ENCODE data around the gene PHF2.

The PHF2 gene

DNA sequence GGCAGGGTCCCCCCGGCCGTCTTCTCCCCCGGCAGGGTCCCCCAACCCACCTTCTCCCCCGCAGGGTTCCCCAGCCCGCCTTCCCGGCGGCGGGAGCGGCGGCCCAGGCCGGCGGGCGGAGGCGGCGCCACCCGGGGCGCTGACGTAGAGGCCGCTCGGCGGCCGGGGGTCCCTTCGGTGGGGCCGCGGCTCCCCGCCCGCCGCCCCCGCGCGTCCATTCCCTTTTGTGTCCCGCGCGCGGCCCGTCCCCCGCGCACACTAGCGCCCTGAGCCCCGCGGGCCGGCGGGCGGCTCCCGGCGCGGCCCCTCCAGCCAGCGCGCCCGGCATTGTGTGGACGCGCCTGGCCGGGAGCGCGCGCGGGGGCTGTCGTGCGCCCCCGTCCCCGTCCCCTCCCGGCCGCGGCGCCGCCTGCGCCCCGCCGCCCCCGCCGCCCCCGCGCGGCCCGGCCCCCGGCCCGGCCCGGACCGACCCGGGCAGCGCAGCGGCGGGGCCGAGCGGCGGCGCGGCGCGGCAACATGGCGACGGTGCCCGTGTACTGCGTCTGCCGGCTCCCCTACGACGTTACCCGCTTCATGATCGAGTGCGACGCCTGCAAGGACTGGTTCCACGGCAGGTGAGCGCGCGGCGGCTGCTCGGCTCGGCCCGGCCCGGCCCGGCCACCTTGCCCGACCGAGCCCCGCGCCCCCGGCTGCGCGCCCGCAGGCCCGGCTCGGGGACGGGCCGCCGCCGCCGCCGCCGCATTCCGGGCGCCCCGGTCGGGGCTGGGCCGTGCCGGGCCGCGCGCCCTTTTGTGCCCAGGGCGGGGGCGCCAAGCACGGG lies at the start of gene PHF2:
Gene PHF2 (plus strand): TSS at position 327 of the 820 bp plus-strand sequence. CDS start 190 bp downstream, at position 517.
- peak; percentile 38 for DNase-seq (ENCODE audit: low spot score)

GRCh38 chr9:93531374-93531773 lies 45.0 kb upstream of the PHF2 start:
- peak; percentile 42 for DNase-seq (ENCODE audit: low spot score)

DNA sequence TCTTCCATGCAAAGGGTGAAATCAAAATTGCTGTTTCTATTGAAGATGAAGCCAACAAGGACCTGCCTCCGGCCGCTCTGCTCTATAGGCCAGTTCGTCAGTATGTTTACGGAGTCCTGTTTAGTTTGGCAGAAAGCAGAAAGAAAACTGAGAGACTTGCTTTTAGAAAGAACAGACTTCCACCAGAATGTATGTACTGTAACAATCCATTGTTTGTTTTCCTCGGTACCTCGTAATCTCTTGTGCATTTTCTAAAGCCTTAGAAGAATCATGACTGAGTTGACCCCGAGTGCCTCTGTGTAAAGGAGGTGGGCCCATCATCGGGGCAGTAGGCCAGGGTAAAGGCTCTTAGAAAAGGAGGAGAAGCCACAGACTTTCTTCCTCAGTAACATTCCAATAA lies 44.2 kb upstream of the PHF2 start:
- no peak for DNase-seq (ENCODE audit: low spot score)

DNA sequence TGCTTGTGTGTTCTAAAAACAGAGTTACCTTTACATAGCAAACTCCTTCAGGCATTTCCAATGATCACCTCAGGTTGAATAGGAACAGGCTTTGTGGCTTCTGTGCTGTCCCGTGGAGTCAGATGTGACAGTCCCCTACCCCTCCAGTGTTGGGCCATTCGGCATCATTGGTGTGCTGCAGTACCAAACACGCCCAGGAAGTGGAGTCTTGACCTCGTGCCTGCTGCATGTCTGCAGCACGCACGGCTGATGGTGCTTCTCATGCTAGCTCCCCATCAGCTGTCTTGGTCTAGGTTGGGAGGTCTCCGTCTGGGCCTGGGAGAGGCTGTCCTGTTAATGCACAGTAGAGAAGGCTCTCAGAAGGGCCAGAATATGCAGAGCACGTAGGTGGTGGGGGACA lies 42.5 kb upstream of the PHF2 start:
- no peak for DNase-seq (ENCODE audit: low spot score)

DNA sequence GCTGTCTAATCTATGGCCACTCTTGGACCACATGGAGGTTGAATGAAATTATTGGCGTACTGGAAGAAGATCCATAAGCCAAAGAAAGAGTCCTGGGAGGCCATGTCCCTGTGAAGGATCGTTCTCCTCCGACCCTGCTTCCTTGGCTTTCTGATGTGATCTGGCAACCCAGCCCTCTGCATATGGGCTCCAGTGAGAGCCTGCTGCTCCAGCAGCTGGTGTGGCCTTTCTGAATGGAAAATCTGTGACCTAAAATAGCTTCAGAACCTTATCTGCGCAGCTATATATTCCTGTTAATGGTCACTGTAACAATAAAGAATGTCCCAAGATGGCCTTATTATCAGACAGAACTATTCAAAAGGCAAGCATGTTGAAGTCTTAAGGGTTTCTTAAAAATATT lies 40.2 kb upstream of the PHF2 start:
- no peak for DNase-seq (ENCODE audit: low spot score)

DNA sequence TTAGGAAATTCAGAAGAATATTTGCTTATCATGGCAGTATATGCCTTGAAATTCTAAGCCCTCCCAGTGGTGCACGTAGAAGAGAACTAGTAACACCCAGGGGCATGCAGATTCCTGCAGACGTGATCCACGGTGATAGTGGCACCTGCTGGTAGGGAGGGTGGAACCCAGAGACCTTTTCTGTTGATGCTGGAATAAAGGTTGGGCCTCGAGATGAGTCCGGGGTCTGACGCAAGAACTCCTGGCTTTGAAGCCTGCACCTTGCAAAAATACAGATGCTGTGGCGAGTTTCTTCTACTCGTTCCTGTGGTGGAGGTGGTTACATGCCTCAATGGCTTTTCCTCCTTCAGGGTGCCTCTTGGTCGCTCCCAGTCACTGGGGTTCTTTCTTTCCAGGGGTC lies 39.5 kb upstream of the PHF2 start:
- no peak for DNase-seq (ENCODE audit: low spot score)

- no peak for DNase-seq (ENCODE audit: low spot score)
Observed at GRCh38 chr9:93540305-93540704, 36.1 kb upstream of the PHF2 start.

DNA sequence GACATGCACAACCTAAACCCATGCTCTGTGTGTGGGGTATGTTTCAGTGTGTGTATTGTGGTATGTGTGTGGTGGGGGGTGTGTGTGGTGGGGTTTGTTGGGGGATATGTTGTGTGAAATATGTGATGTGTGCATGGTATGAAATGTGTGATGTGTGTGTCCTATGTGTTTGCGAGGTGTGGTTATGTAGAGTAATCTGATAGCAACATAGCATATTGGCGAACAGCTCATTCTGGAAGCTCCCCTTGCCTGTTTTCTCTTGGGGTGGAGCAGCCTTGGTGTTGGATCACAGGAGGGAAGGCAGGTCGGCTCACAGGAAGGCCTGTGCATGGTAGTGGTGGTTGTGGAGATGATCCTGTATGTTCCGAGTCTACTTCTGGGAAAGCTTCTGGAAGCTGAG lies 35.4 kb upstream of the PHF2 start:
- DNase-seq (ENCODE audit: low spot score), result no peak

DNA sequence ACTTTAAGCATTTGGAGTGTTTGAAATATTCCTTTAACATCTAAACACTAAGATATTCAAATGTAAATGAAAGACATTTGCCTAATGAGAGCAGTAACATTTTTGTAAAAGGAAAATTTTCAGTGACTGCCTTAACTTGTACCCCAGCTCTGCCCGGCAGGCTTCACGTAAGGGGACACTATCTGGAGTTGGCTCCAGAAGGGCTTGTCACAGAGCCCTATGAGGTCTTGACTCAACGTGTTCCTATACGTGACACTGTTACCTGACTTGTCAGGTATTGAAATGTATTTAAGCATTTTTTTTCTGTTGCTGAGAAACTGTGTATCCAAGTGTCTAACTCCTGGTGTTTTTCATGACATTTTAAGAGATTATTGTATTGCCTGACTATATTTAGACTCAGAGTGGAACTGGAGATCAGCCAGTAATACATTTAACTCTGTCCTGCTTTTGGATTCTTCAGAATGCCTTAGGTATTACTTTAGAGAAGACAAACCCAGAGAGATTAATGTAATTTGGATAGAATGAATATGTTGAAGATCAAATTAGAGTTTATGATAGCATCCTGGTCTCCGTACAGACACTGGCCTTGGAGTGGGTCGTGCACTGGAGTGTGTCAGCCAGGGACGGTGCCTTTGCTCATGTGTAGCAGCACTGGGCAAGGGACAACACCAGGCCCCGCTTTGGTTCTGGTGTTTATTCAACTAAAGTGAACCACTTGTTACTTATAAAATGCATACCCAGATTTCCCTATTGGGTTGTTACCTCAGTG lies 34.6 kb upstream of the PHF2 start:
- no peak for DNase-seq (ENCODE audit: low spot score)

GRCh38 chr9:93543117-93543516 lies 33.3 kb upstream of the PHF2 start:
- DNase-seq (ENCODE audit: low spot score), result no peak

GRCh38 chr9:93546356-93546755 lies 30.0 kb upstream of the PHF2 start:
- DNase-seq (ENCODE audit: low spot score), result no peak

DNA sequence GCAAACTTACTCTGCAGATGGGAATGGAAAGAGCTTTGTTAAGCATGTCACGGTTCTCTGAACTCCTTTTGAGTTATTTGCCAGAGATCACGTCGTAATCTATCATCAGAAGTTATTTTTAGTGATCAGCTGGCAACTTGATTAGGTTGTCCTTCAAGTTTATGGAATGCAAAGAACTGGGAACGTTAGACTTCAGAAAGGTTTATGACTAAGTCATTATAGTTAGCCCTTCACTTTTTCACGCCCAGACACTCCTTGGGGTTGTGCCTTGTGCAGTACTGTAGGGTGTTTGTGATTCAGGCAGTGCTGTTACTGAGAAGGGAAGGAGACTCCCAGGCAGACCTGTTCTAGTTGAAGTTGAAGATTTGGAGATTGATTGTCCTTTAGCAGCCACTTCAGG lies 26.8 kb upstream of the PHF2 start:
- DNase-seq (ENCODE audit: low spot score), result peak; percentile 23

DNA sequence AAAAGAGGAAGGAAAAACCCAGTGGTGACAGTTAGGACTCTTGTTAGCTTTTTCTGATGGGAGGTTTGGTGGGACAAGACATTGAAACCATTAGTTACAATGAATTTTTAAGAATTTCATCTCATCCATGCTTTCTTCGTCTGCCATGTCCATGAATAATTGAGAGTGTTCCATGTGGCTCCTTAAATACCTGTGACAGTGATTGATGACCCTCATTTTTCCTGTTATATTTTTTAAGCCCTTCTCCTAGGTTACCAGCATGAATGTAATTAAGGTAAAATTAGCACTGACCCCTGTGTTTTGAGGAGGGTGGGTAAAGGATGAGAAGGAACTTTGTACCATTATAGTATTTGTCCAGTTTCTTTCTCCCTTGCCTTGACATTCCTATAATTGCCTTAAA lies 23.5 kb upstream of the PHF2 start:
- no peak for DNase-seq (ENCODE audit: low spot score)

DNA sequence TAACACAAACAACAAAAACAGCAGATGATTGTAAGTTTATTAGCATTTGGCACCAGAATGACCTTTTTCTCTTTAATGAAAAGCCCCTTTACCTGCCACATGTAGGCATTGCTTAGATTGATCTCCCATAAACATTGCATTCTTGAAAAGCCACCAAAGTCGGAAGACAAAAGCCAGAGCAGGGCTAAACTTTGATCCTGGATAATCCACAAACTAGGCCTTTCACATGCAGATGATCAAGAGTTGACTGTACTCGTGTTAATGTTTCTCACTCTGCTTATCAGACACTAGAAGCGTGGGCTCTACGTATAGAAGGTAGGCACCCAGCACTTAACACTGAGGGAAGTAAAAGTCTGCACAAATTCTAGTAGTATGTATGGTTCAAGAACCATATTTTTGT lies 21.0 kb upstream of the PHF2 start:
- no peak for DNase-seq (ENCODE audit: low spot score)

GRCh38 chr9:93557366-93558137 lies 18.8 kb upstream of the PHF2 start:
- DNase-seq (ENCODE audit: low spot score), result no peak

- no peak for DNase-seq (ENCODE audit: low spot score)
Observed at GRCh38 chr9:93558503-93558902, 17.9 kb upstream of the PHF2 start.

DNA sequence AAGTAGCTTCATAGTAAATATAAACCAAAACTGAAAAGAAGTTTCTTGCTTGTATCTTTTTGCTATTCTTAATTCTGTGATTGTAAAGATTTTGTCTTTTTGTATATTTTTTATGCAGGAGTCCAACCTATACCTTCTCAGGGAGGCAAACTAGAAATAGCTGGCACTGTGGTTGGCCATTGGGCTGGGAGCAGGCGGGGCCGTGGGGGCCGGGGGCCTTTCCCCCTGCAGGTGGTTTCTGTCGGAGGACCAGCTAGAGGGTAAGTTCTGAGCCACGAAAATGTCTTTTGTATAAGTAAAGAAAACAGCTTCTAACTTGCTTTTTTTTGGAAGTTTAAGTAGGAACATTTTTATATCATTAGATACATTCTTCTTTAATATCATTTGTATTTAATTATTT lies 15.4 kb upstream of the PHF2 start:
- no peak for DNase-seq (ENCODE audit: low spot score)

DNA sequence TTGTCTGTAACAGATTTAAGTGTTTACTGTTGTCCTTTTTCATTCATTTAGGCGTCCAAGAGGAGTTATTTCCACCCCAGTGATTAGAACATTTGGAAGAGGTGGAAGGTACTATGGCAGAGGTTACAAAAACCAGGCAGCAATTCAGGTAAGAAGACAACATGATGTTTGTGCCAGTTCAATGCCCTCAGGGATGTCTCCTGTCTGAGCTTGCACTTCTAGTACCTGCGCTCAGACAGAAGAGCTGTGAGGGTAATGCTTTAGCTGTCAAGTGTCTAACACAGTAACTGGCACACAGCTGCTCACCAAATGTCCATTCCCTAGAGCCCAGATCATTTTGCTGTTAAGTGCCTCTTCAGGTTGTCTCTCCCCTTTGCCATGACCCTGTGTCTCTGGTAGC lies 14.2 kb upstream of the PHF2 start:
- DNase-seq (ENCODE audit: low spot score), result no peak

DNA sequence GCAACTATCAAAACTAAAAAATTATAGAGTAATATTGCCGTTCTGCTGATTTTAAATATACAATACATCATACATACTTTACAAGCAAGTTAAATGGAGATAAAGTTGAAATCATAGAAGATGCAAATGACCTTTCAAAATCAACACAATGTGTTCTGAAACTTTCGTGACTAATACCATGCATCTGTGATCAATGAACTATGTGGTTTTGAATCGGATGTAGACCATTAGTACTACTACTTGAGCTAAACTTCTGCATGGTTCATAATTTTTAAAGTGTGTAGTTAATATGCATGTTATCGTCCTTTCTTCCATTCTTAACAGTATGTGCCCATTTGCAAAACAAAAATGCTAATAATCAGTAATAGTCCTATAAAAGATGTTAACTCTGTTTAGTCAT lies 11.3 kb upstream of the PHF2 start:
- DNase-seq (ENCODE audit: low spot score), result no peak

GRCh38 chr9:93566408-93567270 lies 9.7 kb upstream of the PHF2 start:
- DNase-seq (ENCODE audit: low spot score), result peak; percentile 98

DNA sequence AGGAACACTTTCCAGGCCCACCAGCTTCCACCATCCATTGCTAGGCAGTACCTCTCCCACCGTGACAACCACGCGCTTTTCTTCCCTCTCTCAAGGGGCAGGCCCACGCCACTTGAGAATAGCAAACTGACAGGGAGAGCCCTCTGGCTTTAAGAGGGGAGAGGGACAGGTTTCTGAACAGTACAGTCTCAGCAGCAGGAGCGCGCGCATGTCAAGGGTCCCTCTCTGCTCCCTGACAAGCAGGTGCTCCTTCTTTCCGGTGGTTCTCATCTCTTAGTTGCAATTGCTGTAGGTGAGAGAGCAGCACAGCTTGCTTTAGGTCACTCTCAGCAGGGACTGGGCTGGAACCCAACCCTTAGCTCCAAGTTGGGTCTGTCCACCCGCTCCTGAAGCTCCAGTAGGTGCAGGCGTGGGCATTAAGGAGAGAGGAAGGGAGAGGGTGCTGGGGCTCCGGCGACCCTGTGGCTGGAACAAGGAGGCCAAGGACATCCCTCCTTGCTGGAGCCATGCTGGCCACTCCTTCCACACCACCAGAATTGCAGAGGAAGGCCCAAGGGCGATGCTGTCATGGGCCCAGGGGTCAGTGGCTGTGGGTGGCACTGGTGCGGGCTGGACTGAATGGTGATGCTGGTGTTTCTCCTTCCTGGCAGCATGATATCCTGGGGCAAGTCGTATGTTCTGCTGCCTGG lies 9.0 kb upstream of the PHF2 start:
- DNase-seq (ENCODE audit: low spot score), result peak; percentile 34
